ENCODE measurements around the gene TMEM131.

Gene TMEM131

GRCh38 chr2:97812931-97813330, 182.8 kb downstream of the TMEM131 start:
- TF ChIP-seq CTCF (IDR thresholded peaks at IDR 0.05; ENCODE audit: low read length, missing control alignments), result no peak
- no peak overlapping the region for H3K4me3 ChIP-seq (replicated peaks; ENCODE audit: low read depth, low read length)
- no peak for DNase-seq (ENCODE audit: low read depth)

GRCh38 chr2:97808816-97809215, 186.9 kb downstream of the TMEM131 start:
- TF ChIP-seq CTCF (IDR thresholded peaks at IDR 0.05; ENCODE audit: low read length, missing control alignments), result no peak
- H3K4me3 ChIP-seq (replicated peaks; ENCODE audit: low read depth, low read length), result no peak overlapping the region
- DNase-seq (ENCODE audit: low read depth), result no peak

GRCh38 chr2:97806738-97807618, 188.8 kb downstream of the TMEM131 start:
- DNase-seq (ENCODE audit: low read depth), result peak; percentile 79
- H3K4me3 ChIP-seq (replicated peaks; ENCODE audit: low read depth, low read length), result no peak overlapping the region
- peak; percentile 93 for TF ChIP-seq CTCF (IDR thresholded peaks at IDR 0.05; ENCODE audit: low read length, missing control alignments)

- H3K4me3 ChIP-seq (replicated peaks; ENCODE audit: low read depth, low read length), result no peak overlapping the region
- TF ChIP-seq CTCF (IDR thresholded peaks at IDR 0.05; ENCODE audit: low read length, missing control alignments), result no peak
Measured at GRCh38 chr2:97805776-97806175, 190.0 kb downstream of the TMEM131 start.

GRCh38 chr2:97801028-97801427, 194.7 kb downstream of the TMEM131 start:
- no peak overlapping the region for H3K4me3 ChIP-seq (replicated peaks; ENCODE audit: low read depth, low read length)
- DNase-seq (ENCODE audit: low read depth), result no peak
- no peak for TF ChIP-seq CTCF (IDR thresholded peaks at IDR 0.05; ENCODE audit: low read length, missing control alignments)

More at GRCh38 chr2:97805776-97806175, 190.0 kb downstream of the TMEM131 start:
- DNase-seq (ENCODE audit: low read depth), result no peak

GRCh38 chr2:97798416-97798815, 197.3 kb downstream of the TMEM131 start:
- TF ChIP-seq CTCF (IDR thresholded peaks at IDR 0.05; ENCODE audit: low read length, missing control alignments), result no peak
- no peak for DNase-seq (ENCODE audit: low read depth)
- H3K4me3 ChIP-seq (replicated peaks; ENCODE audit: low read depth, low read length), result no peak overlapping the region

- DNase-seq (ENCODE audit: low read depth), result no peak
- no peak for TF ChIP-seq CTCF (IDR thresholded peaks at IDR 0.05; ENCODE audit: low read length, missing control alignments)
- H3K4me3 ChIP-seq (replicated peaks; ENCODE audit: low read depth, low read length), result no peak overlapping the region
Measured at GRCh38 chr2:97797355-97797754, 198.4 kb downstream of the TMEM131 start.

All from fibroblast of pulmonary artery (primary cell).